Fibroblast of lung (primary cell): ENCODE data around the gene TMEM259. TPM values are rescaled to one million over a fixed set of nuclear protein-coding genes. Genes with fewer than 3 reads are reported as not detected.

ENCODE experiments used
- DNase-seq, 2 donors: peaks; one replicate each; pipeline versions ENCODE4 v3.0.0 to v3.0.0-alpha.2; 2010; ENCODE audit warnings: low read depth in 2 of 2
- H2AFZ ChIP-seq: 2 replicates; pipeline ENCODE4 v1.5.1; 2012; ENCODE audit warnings: low read length, control low read depth, inconsistent platforms
- H3K27ac ChIP-seq: 2 replicates; pipeline ENCODE4 v1.5.1; 2011; ENCODE audit warnings: low read length, control low read depth; ENCODE audit not compliant: insufficient read depth
- H3K27me3 ChIP-seq: 2 replicates; pipeline ENCODE4 v1.5.1; 2011; ENCODE audit warnings: mild to moderate bottlenecking, low read length; ENCODE audit not compliant: control insufficient read depth, insufficient read depth
- H3K36me3 ChIP-seq: 2 replicates; pipeline ENCODE4 v1.5.1; 2011; ENCODE audit warnings: low read length; ENCODE audit not compliant: control insufficient read depth, insufficient read depth
- H3K4me1 ChIP-seq: 2 replicates; pipeline ENCODE4 v1.5.1; 2011; ENCODE audit warnings: low read length; ENCODE audit not compliant: control insufficient read depth, insufficient read depth; ENCODE audit errors: extremely low read depth
- H3K4me2 ChIP-seq: 2 replicates; pipeline ENCODE4 v1.5.1; 2011; ENCODE audit warnings: low read length, control low read depth; ENCODE audit not compliant: insufficient read depth; ENCODE audit errors: extremely low read depth
- H3K4me3 ChIP-seq, 4 experiments: fragments of 200-600 bp in 1 of 4; sonication (generic) in 1 of 4; replicated peaks in 1 of 4; 2 replicates each; pipeline ENCODE4 v1.5.1; 2011 to 2016; ENCODE audit warnings: low read length in 4 of 4, low read depth in 3 of 4, mild to moderate bottlenecking in 3 of 4, control low read depth in 2 of 4, inconsistent platforms in 1 of 4, mixed read lengths in 1 of 4; ENCODE audit not compliant: insufficient read depth in 1 of 4; ENCODE audit errors: control extremely low read depth in 1 of 4
- H3K79me2 ChIP-seq: 2 replicates; pipeline ENCODE4 v1.5.1; 2012; ENCODE audit warnings: mild to moderate bottlenecking, low read length, inconsistent platforms; ENCODE audit not compliant: control insufficient read depth, insufficient read depth
- H3K9ac ChIP-seq: 2 replicates; pipeline ENCODE4 v1.5.1; 2011; ENCODE audit warnings: mild to moderate bottlenecking, low read length, control low read depth; ENCODE audit not compliant: insufficient read depth
- H3K9me3 ChIP-seq: 2 replicates; pipeline ENCODE4 v1.5.1; 2012; ENCODE audit warnings: low read depth, low read length; ENCODE audit not compliant: control insufficient read depth, insufficient read depth
- H4K20me1 ChIP-seq: 2 replicates; pipeline ENCODE4 v1.5.1; 2011; ENCODE audit warnings: low read length; ENCODE audit not compliant: control insufficient read depth, insufficient read depth; ENCODE audit errors: extremely low read depth
- CTCF ChIP-seq, 2 donors: IDR thresholded peaks in 1 of 2; conservative IDR thresholded peaks in 1 of 2; 1 replicate in 1 of 2; 2 replicates in 1 of 2; pipeline ENCODE4 v1.5.1; 2011 to 2012; ENCODE audit warnings: low read length in 2 of 2, control low read depth in 1 of 2, inconsistent platforms in 1 of 2, low read depth in 1 of 2, mild to moderate bottlenecking in 1 of 2
- EZH2 ChIP-seq: IDR thresholded peaks from 2 replicates; pipeline ENCODE4 v1.5.1; 2012; ENCODE audit warnings: low read length, control low read depth, mild to moderate bottlenecking; ENCODE audit errors: missing control alignments
- polyA plus RNA-seq, 2 donors: library from polyadenylated mRNA; depleted of rRNA in 1 of 2; stranded (reverse) in 1 of 2; unstranded in 1 of 2; fragments of >200 nt; gene quantifications; 2 replicates each; pipeline ENCODE4 v1.2.1, GENCODE V29; 2011 to 2012; ENCODE audit warnings: missing spikeins in 1 of 2
- total RNA-seq: library from RNA; depleted of rRNA; stranded (reverse); fragments of >200 nt; gene quantifications from 2 replicates; pipeline ENCODE4 v1.2.1, GENCODE V29; 2014

TMEM259 gene
- total and polyA plus RNA-seq, 2 donors (not counting 1 experiment from before 2014, with no cell fraction given) = 57.8 to 67.1 TPM

DNA sequence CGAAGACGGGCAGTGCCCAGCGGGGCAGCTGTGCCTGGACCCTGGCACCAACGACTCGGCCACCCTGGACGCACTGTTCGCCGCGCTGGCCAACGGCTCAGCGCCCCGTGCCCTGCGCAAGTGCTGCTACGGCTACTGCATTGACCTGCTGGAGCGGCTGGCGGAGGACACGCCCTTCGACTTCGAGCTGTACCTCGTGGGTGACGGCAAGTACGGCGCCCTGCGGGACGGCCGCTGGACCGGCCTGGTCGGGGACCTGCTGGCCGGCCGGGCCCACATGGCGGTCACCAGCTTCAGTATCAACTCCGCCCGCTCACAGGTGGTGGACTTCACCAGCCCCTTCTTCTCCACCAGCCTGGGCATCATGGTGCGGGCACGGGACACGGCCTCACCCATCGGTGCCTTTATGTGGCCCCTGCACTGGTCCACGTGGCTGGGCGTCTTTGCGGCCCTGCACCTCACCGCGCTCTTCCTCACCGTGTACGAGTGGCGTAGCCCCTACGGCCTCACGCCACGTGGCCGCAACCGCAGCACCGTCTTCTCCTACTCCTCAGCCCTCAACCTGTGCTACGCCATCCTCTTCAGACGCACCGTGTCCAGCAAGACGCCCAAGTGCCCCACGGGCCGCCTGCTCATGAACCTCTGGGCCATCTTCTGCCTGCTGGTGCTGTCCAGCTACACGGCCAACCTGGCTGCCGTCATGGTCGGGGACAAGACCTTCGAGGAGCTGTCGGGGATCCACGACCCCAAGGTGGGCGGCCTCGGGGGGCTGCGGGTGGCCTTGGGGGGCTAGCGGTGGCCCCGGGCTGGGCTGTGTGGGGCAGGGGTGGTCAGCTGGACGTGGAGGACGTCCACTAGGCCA, 15.9 kb downstream of the TMEM259 start:
- H3K4me3 ChIP-seq = no peak overlapping the region
- no peak overlapping the region for H3K9ac ChIP-seq
- H3K4me1 ChIP-seq = peaks cover 13% of the 10 kb centered on the region
- no peaks in the 10 kb centered on the region for H3K79me2 ChIP-seq
- no peaks in the 10 kb centered on the region for H3K9me3 ChIP-seq
- TF ChIP-seq CTCF (conservative IDR thresholded peaks at IDR 0.05 in 1 of 2, IDR thresholded peaks at IDR 0.05 in 1 of 2; ENCODE audit: low read depth in 1 of 2, low read length in 2 of 2) (no peak), EZH2 (no peak)
- H3K4me2 ChIP-seq = no peak overlapping the region
- no peaks in the 10 kb centered on the region for H4K20me1 ChIP-seq
- H3K36me3 ChIP-seq = peaks cover 1% of the 10 kb centered on the region
- DNase-seq = no peak
- peaks cover 6% of the 10 kb centered on the region for H3K27me3 ChIP-seq
- no peak overlapping the region for H2AFZ ChIP-seq
- no peak overlapping the region for H3K27ac ChIP-seq

- H3K79me2 ChIP-seq = no peaks in the 10 kb centered on the region
- H3K9ac ChIP-seq = no peak overlapping the region
- H3K27me3 ChIP-seq = peaks cover 9% of the 10 kb centered on the region
- H3K4me2 ChIP-seq = no peak overlapping the region
- H3K27ac ChIP-seq = no peak overlapping the region
- H3K4me3 ChIP-seq = no peak overlapping the region
- H3K4me1 ChIP-seq = peaks cover 8% of the 10 kb centered on the region
- H4K20me1 ChIP-seq = no peaks in the 10 kb centered on the region
- TF ChIP-seq CTCF (conservative IDR thresholded peaks at IDR 0.05 in 1 of 2, IDR thresholded peaks at IDR 0.05 in 1 of 2; ENCODE audit: low read depth in 1 of 2, low read length in 2 of 2) (no peak), EZH2 (no peak)
- no peak for DNase-seq
- H3K9me3 ChIP-seq = no peaks in the 10 kb centered on the region
- no peak overlapping the region for H2AFZ ChIP-seq
- peaks cover 1% of the 10 kb centered on the region for H3K36me3 ChIP-seq
These were observed 16.6 kb downstream of the TMEM259 start for GRCh38 chr19:1004204-1004802.

DNA sequence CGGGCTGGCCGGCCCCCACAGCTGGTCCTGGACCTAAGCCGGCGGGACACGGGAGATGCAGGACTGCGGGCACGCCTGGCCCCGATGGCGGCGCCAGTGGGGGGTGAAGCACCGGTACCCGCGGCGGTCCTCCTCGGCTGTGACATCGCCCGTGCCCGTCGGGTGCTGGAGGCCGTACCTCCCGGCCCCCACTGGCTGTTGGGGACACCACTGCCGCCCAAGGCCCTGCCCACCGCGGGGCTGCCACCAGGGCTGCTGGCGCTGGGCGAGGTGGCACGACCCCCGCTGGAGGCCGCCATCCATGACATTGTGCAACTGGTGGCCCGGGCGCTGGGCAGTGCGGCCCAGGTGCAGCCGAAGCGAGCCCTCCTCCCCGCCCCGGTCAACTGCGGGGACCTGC, 17.6 kb downstream of the TMEM259 start:
- H3K4me3 ChIP-seq = no peak overlapping the region
- H3K9ac ChIP-seq = no peak overlapping the region
- no peaks in the 10 kb centered on the region for H3K79me2 ChIP-seq
- H3K36me3 ChIP-seq = peaks cover 1% of the 10 kb centered on the region
- H3K4me1 ChIP-seq = no peaks in the 10 kb centered on the region
- DNase-seq = no peak
- H3K9me3 ChIP-seq = no peaks in the 10 kb centered on the region
- no peaks in the 10 kb centered on the region for H4K20me1 ChIP-seq
- no peak overlapping the region for H3K4me2 ChIP-seq
- H2AFZ ChIP-seq = no peak overlapping the region
- H3K27ac ChIP-seq = no peak overlapping the region
- TF ChIP-seq CTCF (conservative IDR thresholded peaks at IDR 0.05 in 1 of 2, IDR thresholded peaks at IDR 0.05 in 1 of 2; ENCODE audit: low read depth in 1 of 2, low read length in 2 of 2) (no peak), EZH2 (no peak)
- peaks cover 18% of the 10 kb centered on the region for H3K27me3 ChIP-seq
